Measurements from ENCODE around the gene TRIM33.

Gene TRIM33

DNA sequence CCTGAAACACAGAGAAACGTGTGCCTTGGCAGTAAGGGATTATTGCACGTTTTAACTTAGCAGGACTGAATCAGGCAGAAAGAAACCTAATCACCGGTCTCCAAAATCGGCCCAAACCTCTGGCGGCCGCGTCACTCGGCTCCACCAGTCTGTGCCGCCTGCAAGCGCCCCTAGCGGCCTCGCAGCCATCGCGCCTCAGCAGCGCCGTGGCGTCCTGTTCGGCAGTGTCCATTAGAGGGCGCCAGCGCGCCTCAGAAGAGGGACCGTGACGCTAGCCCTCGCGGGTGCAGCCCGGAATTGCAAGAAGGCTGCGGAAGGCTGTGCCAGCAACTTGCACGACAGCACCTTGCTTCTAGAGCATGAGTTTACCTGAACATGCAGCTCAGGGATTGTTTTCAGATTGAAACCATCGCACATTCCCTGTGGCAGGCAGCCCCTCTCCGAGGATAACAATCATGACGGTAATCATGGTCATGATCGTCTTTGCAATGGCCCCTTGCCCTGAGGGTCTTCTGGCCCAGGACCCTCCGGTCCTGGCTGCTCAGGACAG, 164.4 kb downstream of the TRIM33 start:
- peak; percentile 81 to 83 for DNase-seq

DNA sequence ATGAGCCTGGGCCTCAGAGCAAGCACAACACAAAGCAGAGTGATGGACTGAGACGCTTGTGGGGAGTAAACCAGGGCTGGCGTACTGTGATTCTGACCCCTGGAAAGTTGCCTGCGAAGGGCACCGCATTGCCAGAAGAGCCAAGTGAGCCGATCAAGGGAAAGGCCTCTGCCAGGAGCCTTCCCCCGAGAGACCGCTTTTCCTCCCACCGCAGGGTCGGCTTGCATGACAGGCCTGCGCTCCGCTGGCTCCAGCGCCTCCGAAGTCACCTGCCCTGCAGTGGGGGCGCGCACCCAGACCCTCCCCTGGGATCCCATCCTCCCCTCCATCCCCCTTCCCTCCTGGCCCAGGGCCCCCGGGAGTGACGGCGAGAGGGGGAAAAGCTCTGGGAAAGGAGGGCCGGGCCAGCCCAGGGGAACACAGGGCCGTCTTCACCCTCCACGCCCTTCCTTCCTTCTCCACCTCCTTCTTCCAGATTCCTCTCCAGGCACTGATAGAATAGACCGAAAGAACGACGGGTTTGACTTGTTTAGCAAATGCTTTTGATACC, 165.0 kb downstream of the TRIM33 start:
- peak in 1 of 2 experiments; percentile 58 for DNase-seq

DNA sequence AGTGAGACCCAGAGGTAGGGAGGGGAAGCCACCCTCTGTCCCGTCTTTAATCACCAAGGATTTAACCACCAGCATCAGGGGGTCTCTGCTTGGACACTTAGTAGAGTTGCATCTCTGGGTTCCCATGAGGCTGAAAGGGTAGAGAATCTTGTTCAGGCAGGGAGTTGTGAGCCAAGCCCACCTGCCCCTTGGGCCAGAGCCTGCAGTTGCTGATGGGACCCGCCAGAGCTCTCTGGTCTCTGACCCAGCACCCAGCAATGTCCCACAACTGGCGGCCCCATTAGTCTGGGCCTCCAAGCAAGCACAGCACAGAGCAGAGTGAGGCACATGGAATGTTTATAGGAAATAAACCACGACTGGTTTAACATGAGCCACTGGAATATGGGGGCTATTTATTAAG, 166.3 kb downstream of the TRIM33 start:
- no peak for DNase-seq
